Caco-2 (cell line): ENCODE data around the gene BAZ1A. TPM values are rescaled to one million over a fixed set of nuclear protein-coding genes. Genes with fewer than 3 reads are reported as not detected.

Source experiments
- BruUV-seq: library from RNA; stranded (reverse); fragments of 400-500 nt; replicated peaks from 2 replicates; lab custom pipeline; 2021; lab: Mats Ljungman, UMichigan
- CTCF ChIA-PET: fragments of 300-600 bp; sonication (Branson Sonifier 250); formaldehyde crosslinking; loops from one replicate; lab custom pipeline; 2022; ENCODE audit warnings: antibody characterized with exemption; lab: Charles Lee
- POLR2A ChIA-PET: fragments of 300-600 bp; sonication (Branson Sonifier 250); formaldehyde crosslinking; loops from one replicate; lab custom pipeline; 2022; ENCODE audit warnings: antibody characterized with exemption; lab: Charles Lee
- DNase-seq, 2 experiments: peaks; one replicate each; pipeline versions ENCODE4 v3.0.0 to v3.0.0-alpha.2; 2020 to 2022
- H3K27me3 ChIP-seq: replicated peaks from 2 replicates; pipeline ENCODE4 v1.6.0; 2011; ENCODE audit warnings: low read length; ENCODE audit not compliant: control insufficient read depth, insufficient read depth
- H3K36me3 ChIP-seq: 2 replicates; pipeline ENCODE4 v1.5.1; 2011; ENCODE audit warnings: low read length; ENCODE audit not compliant: control insufficient read depth, insufficient read depth
- H3K4me1 ChIP-seq: fragments of 250-450 bp; sonication (Bioruptor Pico); 2 replicates; pipeline ENCODE4 v1.5.1; 2020; ENCODE audit warnings: mild to moderate bottlenecking
- H3K4me3 ChIP-seq: 2 replicates; pipeline ENCODE4 v1.5.1; 2011; ENCODE audit warnings: low read depth, mild to moderate bottlenecking, control low read depth, low read length
- H3K9me3 ChIP-seq: fragments of 250-450 bp; sonication (Bioruptor Pico); 2 replicates; pipeline ENCODE4 v1.5.1; 2020; ENCODE audit warnings: mild to moderate bottlenecking, moderate library complexity
- H3K27ac Mint-ChIP-seq: one replicate; pipeline ENCODE4 v1.8.0; 2022; ENCODE audit warnings: mixed read lengths; ENCODE audit not compliant: unreplicated experiment
- H3K27me3 Mint-ChIP-seq: one replicate; pipeline ENCODE4 v1.8.0; 2022; ENCODE audit warnings: mixed read lengths; ENCODE audit not compliant: insufficient read depth, unreplicated experiment
- H3K36me3 Mint-ChIP-seq: one replicate; pipeline ENCODE4 v1.8.0; 2022; ENCODE audit warnings: mild to moderate bottlenecking, mixed read lengths; ENCODE audit not compliant: insufficient read depth, unreplicated experiment
- H3K4me1 Mint-ChIP-seq: one replicate; pipeline ENCODE4 v1.8.0; 2022; ENCODE audit warnings: low read depth, mixed read lengths; ENCODE audit not compliant: unreplicated experiment
- H3K4me3 Mint-ChIP-seq: one replicate; pipeline ENCODE4 v1.8.0; 2022; ENCODE audit warnings: mild to moderate bottlenecking, moderate library complexity, mixed read lengths; ENCODE audit not compliant: unreplicated experiment
- H3K9me3 Mint-ChIP-seq: one replicate; pipeline ENCODE4 v1.8.0; 2022; ENCODE audit warnings: mixed read lengths; ENCODE audit not compliant: unreplicated experiment
- CTCF ChIP-seq, 2 experiments: fragments of 200-600 bp in 1 of 2; IDR thresholded peaks; 1 replicate in 1 of 2; 2 replicates in 1 of 2; pipeline versions ENCODE4 v1.5.1 to v1.8.0; 2011 to 2022; ENCODE audit warnings: antibody characterized with exemption in 1 of 2, control low read depth in 1 of 2, inconsistent platforms in 1 of 2, low read depth in 1 of 2, low read length in 1 of 2, mild to moderate bottlenecking in 1 of 2, moderate library complexity in 1 of 2; ENCODE audit not compliant: insufficient read depth in 1 of 2, severe bottlenecking in 1 of 2, unreplicated experiment in 1 of 2
- intact Hi-C: fragments of 100-400 bp; cut with micrococcal nuclease; formaldehyde crosslinking; loops from one replicate; pipeline ENCODE4 v1.10.0; 2022; ENCODE audit not compliant: unreplicated experiment
- total RNA-seq: library from RNA; stranded (reverse); gene quantifications from 2 replicates; pipeline ENCODE4 v1.2.3, GENCODE V29; 2022

BAZ1A gene
- total RNA-seq, 1 experiment from 2014 or later = 26.1 TPM

DNA sequence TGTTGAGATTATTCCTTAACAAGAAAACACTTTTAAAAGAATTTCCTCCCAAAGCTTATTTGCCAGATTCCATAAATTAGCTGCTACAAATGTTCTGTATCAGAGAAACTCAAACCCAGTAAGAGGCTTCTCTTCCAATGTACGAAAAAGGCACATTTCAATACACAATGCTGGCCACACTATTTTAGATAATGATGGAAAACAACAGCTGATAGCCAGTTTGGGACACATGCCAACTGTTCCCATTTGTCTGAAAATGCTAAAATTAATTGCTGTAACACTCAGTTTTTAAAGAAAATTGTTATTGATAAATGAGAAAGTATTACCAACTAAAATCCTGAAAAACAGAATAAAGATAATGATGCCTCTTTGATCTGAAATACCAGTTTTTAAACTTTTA, 165.2 kb downstream of the BAZ1A start:
- Histone ChIP-seq H3K4me1 (no peaks in the 10 kb centered on the region), H3K9me3 (no peaks in the 10 kb centered on the region), H3K36me3 (no peaks in the 10 kb centered on the region), H3K4me3 (no peak overlapping the region), H3K27me3 (no peaks in the 10 kb centered on the region)
- no peak for TF ChIP-seq CTCF (IDR thresholded peaks at IDR 0.05; ENCODE audit: insufficient read depth in 1 of 2, low read depth in 1 of 2, low read length in 1 of 2, severe bottlenecking in 1 of 2, unreplicated experiment in 1 of 2)
- no peak overlapping the region for H3K4me3 Mint-ChIP-seq
- H3K9me3 Mint-ChIP-seq = no peaks in the 10 kb centered on the region
- BruUV-seq = no TSS peak
- ChIA-PET CTCF (no interaction called here), POLR2A (no interaction called here)
- H3K27me3 Mint-ChIP-seq = no peaks in the 10 kb centered on the region
- H3K27ac Mint-ChIP-seq = no peak overlapping the region
- H3K36me3 Mint-ChIP-seq = peaks cover 9% of the 10 kb centered on the region
- peaks cover 7% of the 10 kb centered on the region for H3K4me1 Mint-ChIP-seq
- no peak for DNase-seq
- intact Hi-C loops = no loop called here

GRCh38 chr14:34707722-34708121, 167.4 kb downstream of the BAZ1A start:
- ChIA-PET POLR2A (no interaction called here), CTCF (interaction anchor here (0.7 kb wide), 1 partner anchor 15 kb away, joined by 3 read pairs; no protein-coding TSS in a partner anchor)
- Mint-ChIP-seq H3K4me1 (no peaks in the 10 kb centered on the region), H3K36me3 (no peaks in the 10 kb centered on the region), H3K9me3 (no peaks in the 10 kb centered on the region), H3K4me3 (no peak overlapping the region), H3K27ac (no peak overlapping the region), H3K27me3 (no peaks in the 10 kb centered on the region)
- Histone ChIP-seq H3K4me1 (no peaks in the 10 kb centered on the region), H3K9me3 (no peaks in the 10 kb centered on the region), H3K36me3 (no peaks in the 10 kb centered on the region), H3K4me3 (no peak overlapping the region), H3K27me3 (no peaks in the 10 kb centered on the region)
- DNase-seq = no peak
- BruUV-seq = no TSS peak
- intact Hi-C loops = no loop called here
- no peak for TF ChIP-seq CTCF (IDR thresholded peaks at IDR 0.05; ENCODE audit: insufficient read depth in 1 of 2, low read depth in 1 of 2, low read length in 1 of 2, severe bottlenecking in 1 of 2, unreplicated experiment in 1 of 2)

Other genes with a start within 250 kb of the BAZ1A start
- 105 and 106 TPM in 2 replicates for gene SNX6, start 245.2 kb downstream of the BAZ1A start, total RNA-seq
- 39.7 and 41.9 TPM in 2 replicates for gene CFL2, start 160.8 kb downstream of the BAZ1A start, total RNA-seq
- gene SRP54, start 107.6 kb upstream of the BAZ1A start, total RNA-seq = 80.0 and 84.5 TPM in 2 replicates
- 73.6 and 82.0 TPM in 2 replicates for gene FAM177A1, start 170.9 kb upstream of the BAZ1A start, total RNA-seq
- gene PPP2R3C, start 246.6 kb upstream of the BAZ1A start, total RNA-seq = 23.3 and 25.2 TPM in 2 replicates
- 34.5 and 36.3 TPM in 2 replicates for gene PRORP, start 247.2 kb upstream of the BAZ1A start, total RNA-seq